HG03439 (cell line): ENCODE data around the gene AGBL4.
"Not testable (repeated sequence)": the region's sequence is repeated elsewhere in the genome, so short reads cannot be mapped to it uniquely, and the experiment has no call there.

Source experiments
- ATAC-seq: cut with Tn5 transposase; IDR thresholded peaks from one replicate; pipeline ENCODE4 v1.9.1; 2021; ENCODE audit warnings: mild to moderate bottlenecking, moderate library complexity; ENCODE audit not compliant: unreplicated experiment

The AGBL4 gene

DNA sequence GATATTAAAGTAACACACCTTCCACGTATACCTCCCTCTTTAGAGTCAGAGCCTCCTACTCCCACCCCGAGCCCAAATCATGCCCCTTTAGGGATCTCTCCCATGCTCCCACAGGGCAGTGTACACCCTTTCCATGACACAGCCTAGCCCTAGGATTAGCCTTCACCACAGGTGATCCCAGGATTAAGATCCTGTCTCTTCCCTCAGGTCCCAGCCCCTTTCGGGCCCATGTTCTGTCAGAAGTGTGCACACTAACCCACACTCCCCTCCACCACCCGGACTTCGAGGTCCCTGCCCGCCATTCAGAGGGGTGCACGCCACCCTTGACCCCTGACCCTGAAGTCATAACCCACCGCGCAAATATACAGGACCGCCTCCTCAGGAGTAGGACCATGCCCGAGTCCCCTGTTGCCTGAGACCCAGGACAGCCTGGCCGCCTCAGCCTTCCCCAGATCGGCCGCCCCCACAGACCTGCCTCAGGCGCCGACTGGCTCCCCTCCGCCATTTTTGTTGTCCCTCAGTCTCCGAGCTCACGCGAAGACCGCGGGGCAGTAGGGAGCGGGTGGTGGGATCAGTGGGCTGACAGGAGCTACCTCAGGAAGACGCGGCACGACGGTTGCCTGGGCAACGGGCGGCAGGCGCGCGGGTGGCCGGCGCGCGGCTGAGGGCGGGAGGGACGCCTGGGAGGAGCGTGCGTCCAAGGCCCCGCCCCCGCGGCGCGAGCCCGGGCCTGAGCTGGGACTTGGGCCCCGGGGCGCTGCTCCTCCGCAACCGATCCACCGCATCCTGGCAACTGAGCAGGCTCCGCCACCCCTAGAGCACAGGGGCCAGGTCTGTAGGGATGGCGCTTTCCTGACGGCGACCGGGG, at the start of gene AGBL4:
Gene AGBL4 (minus strand): TSS at position 663 of the 868 bp plus-strand sequence.
- ATAC-seq: no peak

GRCh38 chr1:50066806-50067205, 43.1 kb upstream of the AGBL4 start:
- ATAC-seq: no peak

GRCh38 chr1:50060279-50060678, 36.5 kb upstream of the AGBL4 start:
- no peak for ATAC-seq

DNA sequence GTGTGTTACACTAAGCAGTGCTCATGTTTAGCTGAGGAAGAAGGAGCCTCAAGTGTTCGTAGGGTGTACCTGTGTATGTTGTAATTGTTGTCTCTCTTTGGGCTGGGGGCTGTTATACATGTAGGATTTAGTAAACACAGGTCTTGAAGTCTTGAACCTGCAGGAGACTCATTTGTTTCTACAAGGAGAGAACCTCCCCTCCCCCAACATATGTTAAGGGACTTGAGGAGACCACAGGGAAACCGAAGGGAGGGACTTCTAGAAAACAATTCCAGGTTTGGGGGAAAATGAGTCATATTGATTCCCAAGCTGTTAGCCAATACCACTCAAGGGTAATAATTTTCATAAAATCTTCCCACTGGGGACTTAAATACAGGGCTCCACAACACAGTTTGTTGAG, 25.0 kb upstream of the AGBL4 start:
- ATAC-seq: no peak

DNA sequence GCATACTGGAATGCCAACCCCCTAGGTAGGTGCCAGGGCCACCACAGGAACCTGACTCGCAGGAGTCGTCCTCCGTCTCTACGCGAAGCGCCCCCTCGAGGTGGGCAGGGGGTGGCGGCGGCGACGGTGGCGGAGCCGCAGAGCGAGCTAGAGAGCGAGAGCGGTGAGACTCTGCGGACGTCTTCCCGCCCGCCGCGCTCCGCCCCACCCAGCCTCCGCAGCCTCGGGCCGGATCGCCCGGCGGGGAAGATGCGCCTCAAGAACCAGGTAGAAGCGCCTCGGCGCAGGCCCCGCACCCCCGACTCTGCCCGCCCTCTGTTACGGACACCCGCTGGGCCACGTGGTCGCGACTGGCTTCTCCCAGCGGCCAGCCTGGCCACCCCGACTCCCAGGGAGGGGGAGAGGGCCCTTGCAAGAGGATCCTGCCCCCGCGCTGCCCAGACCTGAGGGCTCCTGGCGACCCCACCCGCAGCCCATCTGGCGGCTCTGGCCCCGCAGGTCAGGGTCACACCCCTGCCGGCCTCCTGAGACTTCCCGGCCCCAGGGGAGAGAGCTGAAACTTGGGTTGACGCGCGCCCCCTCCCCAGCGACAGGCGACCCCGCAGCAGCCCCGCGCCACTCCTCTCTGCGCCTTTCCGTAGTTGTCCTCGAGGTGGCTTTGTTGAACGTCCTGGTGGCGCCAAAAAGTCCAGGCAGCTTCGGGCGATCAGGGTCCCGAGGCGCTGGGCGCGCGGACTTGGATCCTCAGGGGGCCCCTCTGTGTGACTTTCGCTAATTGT, 24.4 kb upstream of the AGBL4 start:
- ATAC-seq: no peak

GRCh38 chr1:50038237-50038809, 14.6 kb upstream of the AGBL4 start:
- no peak for ATAC-seq

DNA sequence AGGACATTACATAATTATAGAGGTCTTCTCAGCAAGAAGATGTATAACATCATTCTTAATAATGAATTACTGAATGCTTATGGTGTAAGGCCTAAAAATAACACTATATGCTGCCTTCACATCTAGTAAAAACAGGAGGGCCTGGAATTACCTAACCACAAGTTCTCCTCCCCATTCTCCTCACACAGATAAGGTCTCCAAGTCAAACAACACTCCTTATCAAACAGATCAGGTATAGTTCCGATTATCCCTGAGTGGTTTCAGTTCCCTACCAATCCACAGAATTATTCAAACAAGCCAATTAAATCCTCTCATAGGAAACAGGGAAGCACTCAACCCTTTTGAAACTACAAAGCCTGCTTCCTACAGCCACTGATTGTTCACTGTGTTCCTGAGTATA, 4.0 kb upstream of the AGBL4 start:
- ATAC-seq: no peak

DNA sequence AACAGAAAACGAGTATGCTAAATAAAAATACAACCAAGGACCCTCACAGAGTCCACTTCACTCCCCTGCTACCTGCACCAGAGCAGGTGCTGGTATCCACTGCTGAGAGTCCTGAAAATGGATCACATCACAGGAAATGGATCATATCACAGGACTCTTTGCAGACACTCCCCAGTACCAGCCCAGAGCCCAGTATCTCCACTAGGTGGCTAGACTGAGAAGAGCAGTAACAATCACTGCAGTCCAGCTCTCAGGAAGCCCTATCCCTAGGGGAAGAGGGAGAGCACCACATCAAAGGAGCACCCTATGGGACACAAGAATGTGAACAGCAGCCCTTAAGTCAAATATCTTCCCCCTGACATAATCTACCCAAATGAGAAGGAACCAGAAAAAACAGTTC, 28.0 kb downstream of the AGBL4 start:
- no peak for ATAC-seq

DNA sequence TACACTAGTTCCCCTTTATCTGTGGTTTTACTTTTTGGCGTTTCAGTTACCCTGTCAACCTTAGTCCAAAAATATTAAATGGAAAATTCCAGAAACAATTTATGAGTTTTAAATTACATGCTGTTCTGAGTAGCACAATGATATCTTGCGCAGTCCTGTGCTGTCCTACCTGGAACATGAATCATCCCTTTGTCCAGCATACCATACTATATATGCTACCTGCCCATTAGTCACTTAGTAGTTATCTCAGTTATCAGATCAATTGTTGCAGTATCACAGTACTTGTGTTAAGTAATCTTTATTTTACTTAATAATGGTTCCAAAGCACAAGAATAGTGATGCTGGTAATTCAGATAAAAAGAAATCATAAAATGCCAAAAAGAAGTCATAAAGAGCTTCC, 52.7 kb downstream of the AGBL4 start:
- no peak for ATAC-seq

DNA sequence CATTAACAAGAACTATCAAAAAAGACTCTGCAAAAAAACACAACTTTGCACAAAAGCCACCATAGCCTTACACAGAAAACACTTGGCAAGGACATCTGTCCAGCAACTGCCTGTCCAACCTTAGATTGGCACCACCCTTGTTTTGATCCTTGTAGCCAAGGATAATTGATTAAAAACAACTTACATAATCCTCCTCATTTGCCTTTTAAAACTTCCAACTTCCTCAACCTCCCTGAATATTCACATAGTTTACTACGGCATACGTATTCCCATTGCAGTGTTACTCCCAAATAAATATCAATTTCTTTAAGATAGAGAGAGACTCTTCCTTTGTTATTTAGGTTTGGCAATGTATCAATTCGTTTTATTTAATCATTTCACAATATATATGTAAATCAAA, 72.4 kb downstream of the AGBL4 start:
- ATAC-seq: no peak

DNA sequence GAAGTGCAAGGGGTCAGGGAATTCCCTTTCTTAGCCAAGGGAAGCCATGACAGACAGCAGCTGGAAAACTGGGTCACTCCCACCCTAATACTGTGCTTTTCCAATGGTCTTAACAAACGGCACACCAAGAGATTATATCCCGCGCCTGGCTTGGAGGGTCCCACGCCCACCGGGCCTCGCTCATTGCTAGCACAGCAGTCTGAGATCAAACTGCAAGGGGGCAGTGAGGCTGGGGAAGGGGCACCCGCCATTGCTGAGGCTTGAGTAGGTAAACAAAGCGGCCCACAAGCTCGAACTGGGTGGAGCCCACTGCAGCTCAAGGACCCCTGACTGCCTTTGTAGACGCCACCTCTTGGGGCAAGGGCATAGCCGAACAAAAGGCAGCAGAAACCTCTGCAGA, 108.5 kb downstream of the AGBL4 start:
- ATAC-seq: not testable (repeated sequence)

- no peak for ATAC-seq
Observed at GRCh38 chr1:49906365-49906764, 117.4 kb downstream of the AGBL4 start.

GRCh38 chr1:49864581-49864980, 159.2 kb downstream of the AGBL4 start:
- no peak for ATAC-seq

DNA sequence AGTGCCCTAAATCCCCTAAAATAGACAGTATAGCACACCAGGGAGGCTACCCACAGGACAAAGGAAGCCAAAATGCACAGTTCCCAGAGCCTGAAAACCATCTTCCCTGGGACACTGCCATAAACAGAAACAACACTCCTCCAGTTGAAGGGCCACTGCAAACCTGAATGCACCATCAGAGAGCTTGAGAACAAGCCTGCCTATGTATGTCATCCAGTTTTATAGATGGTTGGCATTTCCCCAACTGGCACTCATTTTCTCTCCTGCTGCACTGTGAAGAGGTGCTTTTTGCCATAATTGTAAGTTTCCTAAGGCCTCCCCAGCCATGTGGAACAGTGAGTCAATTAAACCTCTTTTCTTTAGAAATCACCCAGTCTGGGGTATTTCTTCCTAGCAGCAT, 169.0 kb downstream of the AGBL4 start:
- ATAC-seq: no peak

GRCh38 chr1:49842596-49842995, 181.2 kb downstream of the AGBL4 start:
- ATAC-seq: no peak

- no peak for ATAC-seq
Observed at GRCh38 chr1:49841767-49842166, 182.0 kb downstream of the AGBL4 start.

DNA sequence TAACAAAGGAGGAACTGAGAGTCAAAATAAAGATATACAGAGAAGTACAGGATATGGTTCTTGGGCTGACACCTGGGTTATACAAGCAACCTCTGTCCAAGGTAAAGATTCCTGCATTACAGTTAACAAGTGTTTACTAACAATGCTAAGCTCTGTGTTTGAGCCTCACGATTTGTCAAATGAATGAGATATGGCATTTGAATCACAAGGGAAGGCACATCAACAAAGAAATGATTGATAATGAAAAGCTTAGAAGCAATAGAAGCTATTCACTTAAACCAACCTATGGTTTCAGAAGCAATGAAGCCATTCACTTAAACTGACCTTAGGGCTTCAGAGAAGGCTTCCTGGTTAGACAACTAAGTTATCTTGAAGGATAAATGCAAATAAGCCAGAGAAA, 199.5 kb downstream of the AGBL4 start:
- no peak for ATAC-seq

DNA sequence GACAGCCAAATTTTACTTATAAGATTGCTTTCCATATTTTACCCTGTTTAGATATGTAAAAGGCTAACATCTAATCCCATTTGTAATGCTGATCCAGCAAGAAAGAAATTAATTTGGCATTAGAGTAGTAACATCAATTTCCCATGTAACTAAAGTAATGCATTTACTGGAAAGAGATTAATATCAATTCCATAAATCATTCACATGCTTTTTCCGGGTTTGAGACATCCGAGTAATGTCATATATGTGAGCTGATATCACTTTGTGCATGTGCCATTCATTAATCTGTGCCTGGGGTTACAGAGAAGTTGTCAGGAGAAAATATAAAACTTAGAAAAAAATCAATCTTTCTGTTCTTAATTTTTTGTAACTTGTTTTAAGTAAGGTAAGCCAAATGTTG, 206.1 kb downstream of the AGBL4 start:
- no peak for ATAC-seq

- ATAC-seq: not testable (repeated sequence)
Observed at GRCh38 chr1:49787013-49787412, 236.7 kb downstream of the AGBL4 start.

- no peak for ATAC-seq
Observed at GRCh38 chr1:49765034-49765433, 258.7 kb downstream of the AGBL4 start.

DNA sequence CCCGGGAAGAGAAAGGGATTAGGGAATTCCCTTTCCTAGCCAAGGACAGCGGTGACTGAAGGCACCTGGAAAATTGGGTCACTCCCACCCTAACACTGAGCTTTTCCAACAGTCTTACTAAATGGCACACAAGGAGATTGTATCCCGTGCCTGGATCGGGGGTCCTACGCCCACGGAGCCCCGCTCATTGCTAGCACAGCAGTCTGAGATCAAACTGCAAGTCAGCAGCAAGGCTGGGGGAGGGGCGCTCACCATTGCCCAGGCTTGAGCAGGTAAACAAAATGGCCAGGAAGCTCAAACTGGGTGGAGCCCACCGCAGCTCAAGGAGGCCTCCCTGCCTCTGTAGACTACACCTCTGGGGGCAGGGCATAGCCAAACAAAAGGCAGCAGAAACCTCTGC, 285.6 kb downstream of the AGBL4 start:
- not testable (repeated sequence) for ATAC-seq

DNA sequence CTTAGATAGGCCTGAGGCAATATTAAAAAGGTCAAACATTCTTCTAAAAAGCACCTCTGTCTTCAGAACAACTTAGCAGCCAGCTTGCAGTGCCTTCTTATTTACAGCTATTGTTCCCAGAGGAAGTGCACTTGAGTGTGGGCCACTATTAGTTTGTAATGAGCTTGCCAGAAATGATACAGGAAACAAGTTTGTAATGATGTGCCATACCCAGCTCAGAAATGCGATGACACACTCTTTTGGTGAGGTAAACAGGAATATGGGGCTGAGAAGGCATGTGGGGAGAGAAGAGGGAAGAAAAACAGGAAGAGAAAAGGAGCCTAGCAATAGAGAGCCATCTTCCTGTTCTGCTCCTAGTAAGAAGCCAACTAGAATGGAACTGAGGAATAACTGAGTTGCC, 295.4 kb downstream of the AGBL4 start:
- no peak for ATAC-seq
